OCI-LY7 (cell line): ENCODE measurements around the gene IQCK. TPM values are rescaled to one million over a fixed set of nuclear protein-coding genes. Genes with fewer than 3 reads are reported as not detected.

Experiments used
- BruUV-seq: library from RNA; stranded (reverse); fragments of 400-500 nt; replicated peaks from 2 replicates; lab custom pipeline; 2021; lab: Mats Ljungman, UMichigan
- CTCF ChIA-PET: fragments of 300-600 bp; sonication (Branson Sonifier 250); formaldehyde crosslinking; loops from one replicate; lab custom pipeline; 2022; ENCODE audit warnings: antibody characterized with exemption; ENCODE audit not compliant: unreplicated experiment; lab: Charles Lee
- POLR2A ChIA-PET: fragments of 300-600 bp; sonication (Branson Sonifier 250); formaldehyde crosslinking; loops from one replicate; lab custom pipeline; 2022; ENCODE audit warnings: antibody characterized with exemption; lab: Charles Lee
- DNase-seq: peaks from one replicate; pipeline ENCODE4 v3.0.0-alpha.2; 2015; ENCODE audit warnings: low spot score
- H2AFZ ChIP-seq: fragments of 200-600 bp; sonication (generic), shearing (Covaris generic); 2 replicates; pipeline ENCODE4 v1.6.1; 2014; ENCODE audit warnings: mild to moderate bottlenecking, antibody characterized with exemption, low read length, moderate library complexity
- H3K27ac ChIP-seq: fragments of 200-600 bp; sonication (generic); 2 replicates; pipeline ENCODE4 v1.5.1; 2014; ENCODE audit warnings: mixed run types, low read depth, mild to moderate bottlenecking, moderate library complexity, low read length, inconsistent platforms; ENCODE audit not compliant: poor library complexity, severe bottlenecking
- H3K36me3 ChIP-seq: fragments of 200-600 bp; sonication (generic); 2 replicates; pipeline ENCODE4 v1.6.1; 2014; ENCODE audit warnings: mild to moderate bottlenecking, antibody characterized with exemption, low read length, moderate library complexity, mixed read lengths; ENCODE audit not compliant: insufficient read depth
- H3K4me1 ChIP-seq: fragments of 200-600 bp; sonication (generic); 2 replicates; pipeline ENCODE4 v1.5.1; 2014; ENCODE audit warnings: mild to moderate bottlenecking, low read length; ENCODE audit not compliant: insufficient read depth, poor library complexity, severe bottlenecking
- H3K4me2 ChIP-seq: fragments of 200-600 bp; sonication (generic); 2 replicates; pipeline ENCODE4 v1.6.1; 2014; ENCODE audit warnings: mild to moderate bottlenecking, low read length
- H3K4me3 ChIP-seq: fragments of 200-600 bp; sonication (generic); 2 replicates; pipeline ENCODE4 v1.5.1; 2014; ENCODE audit warnings: mild to moderate bottlenecking, low read depth, low read length; ENCODE audit not compliant: poor library complexity, severe bottlenecking
- H3K79me2 ChIP-seq: fragments of 200-600 bp; sonication (generic); 2 replicates; pipeline ENCODE4 v1.6.1; 2016; ENCODE audit warnings: low read depth, mild to moderate bottlenecking, low read length, moderate library complexity, mixed read lengths; ENCODE audit not compliant: insufficient read depth
- H3K9me2 ChIP-seq: fragments of 200-600 bp; sonication (generic); 2 replicates; pipeline ENCODE4 v1.6.1; 2016; ENCODE audit warnings: mild to moderate bottlenecking, low read length, mixed read lengths; ENCODE audit not compliant: insufficient read depth
- H3K9me3 ChIP-seq: fragments of 200-600 bp; sonication (generic); 2 replicates; pipeline ENCODE4 v1.6.1; 2014; ENCODE audit warnings: mild to moderate bottlenecking, mixed run types, low read length, mixed read lengths
- H4K20me1 ChIP-seq: fragments of 200-600 bp; sonication (generic); 2 replicates; pipeline ENCODE4 v1.6.1; 2014; ENCODE audit warnings: mild to moderate bottlenecking, antibody characterized with exemption, low read length, moderate library complexity, mixed read lengths; ENCODE audit not compliant: insufficient read depth
- CTCF ChIP-seq: fragments of 200-600 bp; sonication (generic); conservative IDR thresholded peaks from 2 replicates; pipeline ENCODE4 v1.5.1; 2014; ENCODE audit warnings: mild to moderate bottlenecking, antibody characterized with exemption, low read length, moderate library complexity, mixed read lengths
- EZH2phosphoT487 ChIP-seq: fragments of 200-600 bp; sonication (generic); IDR thresholded peaks from 2 replicates; pipeline ENCODE4 v1.6.1; 2018; ENCODE audit warnings: low read depth, borderline replicate concordance, mild to moderate bottlenecking, mixed run types, antibody characterized with exemption, low read length, moderate library complexity, mixed read lengths
- intact Hi-C: fragments of 100-400 bp; cut with micrococcal nuclease; formaldehyde crosslinking; loops from one replicate; pipeline ENCODE4 v1.10.0; 2022; ENCODE audit not compliant: unreplicated experiment
- total RNA-seq, 2 experiments: library from RNA; depleted of rRNA in 1 of 2; stranded (reverse); fragments of >200 nt in 1 of 2; shearing (Covaris generic) in 1 of 2; gene quantifications; 2 replicates each; pipeline ENCODE4 v1.2.3, GENCODE V29; 2014 to 2022

IQCK gene
- total RNA-seq, 2 experiments from 2014 or later = 2.2 to 4.3 TPM

- Histone ChIP-seq H2AFZ (no peak overlapping the region), H3K4me1 (no peaks in the 10 kb centered on the region), H3K9me3 (no peaks in the 10 kb centered on the region), H3K27ac (no peak overlapping the region), H3K4me3 (no peak overlapping the region), H3K9me2 (no peaks in the 10 kb centered on the region), H3K4me2 (no peak overlapping the region), H4K20me1 (no peaks in the 10 kb centered on the region), H3K36me3 (no peaks in the 10 kb centered on the region), H3K79me2 (no peaks in the 10 kb centered on the region)
- intact Hi-C loops = no loop called here
- DNase-seq = no peak
- BruUV-seq = no TSS peak
- CTCF ChIA-PET = no interaction called here
- no peak for TF ChIP-seq EZH2phosphoT487
- TF ChIP-seq CTCF = no peak
- POLR2A ChIA-PET = interaction anchor here (0.6 kb wide), 2 partner anchors 455 to 564 kb away, joined by 4 read pairs; no protein-coding TSS in a partner anchor
Measured at GRCh38 chr16:19871721-19872120, 153.7 kb downstream of the IQCK start.

DNA sequence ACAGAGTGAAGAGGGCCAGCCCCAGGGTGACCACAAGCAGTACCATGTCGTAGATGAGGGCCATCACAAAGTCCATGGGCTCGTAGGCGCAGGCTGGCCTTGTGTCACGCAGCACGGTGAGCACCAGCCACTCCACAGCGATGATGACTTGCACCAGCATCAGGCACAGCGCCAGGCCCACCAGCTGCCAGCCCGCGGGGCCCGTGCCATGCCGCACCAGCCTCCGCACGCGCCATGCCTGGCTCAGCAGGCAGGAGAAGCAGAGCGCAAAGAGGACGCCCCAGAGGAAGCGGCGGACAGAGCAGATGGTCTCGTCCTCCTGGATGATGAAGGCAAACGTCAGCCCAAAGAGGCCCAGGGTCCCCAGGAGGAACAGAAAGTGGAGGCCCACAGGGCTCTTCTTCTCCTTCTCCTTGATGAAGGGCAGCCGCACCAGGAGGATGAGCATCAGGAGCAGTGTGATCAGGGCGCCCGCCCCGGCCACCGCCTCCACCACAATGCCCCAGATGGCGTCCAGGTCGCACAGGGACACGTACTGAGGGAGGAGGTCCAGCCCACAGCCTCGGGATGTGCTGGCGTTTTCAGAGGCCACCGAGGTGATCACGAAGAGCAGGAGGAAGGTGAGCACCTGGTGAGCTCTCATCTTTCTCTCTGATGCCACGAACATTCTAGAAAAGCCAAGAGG, 154.2 kb downstream of the IQCK start:
- Histone ChIP-seq H3K79me2 (no peaks in the 10 kb centered on the region), H3K4me2 (no peak overlapping the region), H3K9me3 (no peaks in the 10 kb centered on the region), H3K36me3 (no peaks in the 10 kb centered on the region), H3K27ac (no peak overlapping the region), H3K9me2 (no peaks in the 10 kb centered on the region), H2AFZ (no peak overlapping the region), H3K4me3 (no peak overlapping the region), H4K20me1 (no peaks in the 10 kb centered on the region), H3K4me1 (no peaks in the 10 kb centered on the region)
- BruUV-seq = no TSS peak
- POLR2A ChIA-PET = no interaction called here
- no peak for DNase-seq
- TF ChIP-seq CTCF = no peak
- TF ChIP-seq EZH2phosphoT487 = no peak
- intact Hi-C loops = no loop called here
- CTCF ChIA-PET = no interaction called here

DNA sequence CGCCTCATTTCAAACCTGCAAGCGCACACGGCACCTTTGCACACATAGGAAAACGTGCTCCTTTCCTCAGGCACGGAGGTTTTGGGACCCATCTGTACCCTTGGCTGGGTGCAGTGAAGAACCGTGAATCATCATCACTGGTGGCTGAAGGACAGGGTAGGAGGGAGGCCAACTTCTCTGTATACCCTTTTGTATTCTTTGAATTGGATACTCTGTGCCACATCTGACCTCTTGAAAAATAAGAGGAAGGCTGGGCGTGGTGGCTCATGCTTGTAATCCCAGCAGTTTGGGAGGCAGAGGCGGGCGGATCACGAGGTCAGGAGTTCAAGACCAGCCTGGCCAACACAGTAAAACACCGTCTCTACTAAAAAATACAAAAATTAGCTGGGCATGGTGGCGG, 154.9 kb downstream of the IQCK start:
- POLR2A ChIA-PET = interaction anchor here (0.7 kb wide), 1 partner anchor 857 kb away, joined by 5 read pairs; no protein-coding TSS in a partner anchor
- Histone ChIP-seq H3K9me3 (no peaks in the 10 kb centered on the region), H3K4me1 (no peaks in the 10 kb centered on the region), H3K4me3 (no peak overlapping the region), H3K79me2 (no peaks in the 10 kb centered on the region), H2AFZ (no peak overlapping the region), H3K4me2 (no peak overlapping the region), H4K20me1 (no peaks in the 10 kb centered on the region), H3K9me2 (no peaks in the 10 kb centered on the region), H3K27ac (no peak overlapping the region), H3K36me3 (no peaks in the 10 kb centered on the region)
- no peak for DNase-seq
- TF ChIP-seq EZH2phosphoT487 (no peak), CTCF (no peak)
- CTCF ChIA-PET = no interaction called here
- BruUV-seq = no TSS peak
- intact Hi-C loops = no loop called here
